ENCODE results near the gene TGFBR1. TPM values are rescaled to one million over a fixed set of nuclear protein-coding genes. Genes with fewer than 3 reads are reported as not detected.

Gene TGFBR1
- total RNA-seq, 4 donors from 2014 or later, result 37.0 to 65.8 (median 48.8) TPM

DNA sequence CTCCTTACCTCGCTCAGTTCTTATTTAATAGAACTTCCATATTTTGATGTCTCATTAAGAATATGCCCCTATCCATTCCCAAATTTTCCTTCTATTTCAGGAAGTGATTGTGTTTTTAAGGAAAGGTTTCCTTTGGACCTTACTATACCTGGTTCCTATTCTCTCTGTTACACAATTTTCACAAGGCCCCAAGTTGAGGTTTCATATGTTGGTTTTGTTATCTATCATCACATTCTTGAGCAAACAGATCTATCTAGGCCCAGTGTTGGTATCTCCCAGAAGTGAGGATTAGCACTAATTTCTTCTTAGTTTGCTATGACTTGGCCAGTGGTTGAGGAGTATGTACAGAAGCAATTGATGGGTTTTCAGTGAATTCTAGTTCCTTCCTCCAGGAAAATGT, 75.3 kb downstream of the TGFBR1 start:
- H3K36me3 ChIP-seq, result no peaks in the 10 kb centered on the region
- no peaks in the 10 kb centered on the region for H3K9me3 ChIP-seq
- TF ChIP-seq EP300 (IDR thresholded peaks at IDR 0.05), result no peak
- TF ChIP-seq POLR2AphosphoS5 (IDR thresholded peaks at IDR 0.05), result no peak
- TF ChIP-seq, protein P1, sequence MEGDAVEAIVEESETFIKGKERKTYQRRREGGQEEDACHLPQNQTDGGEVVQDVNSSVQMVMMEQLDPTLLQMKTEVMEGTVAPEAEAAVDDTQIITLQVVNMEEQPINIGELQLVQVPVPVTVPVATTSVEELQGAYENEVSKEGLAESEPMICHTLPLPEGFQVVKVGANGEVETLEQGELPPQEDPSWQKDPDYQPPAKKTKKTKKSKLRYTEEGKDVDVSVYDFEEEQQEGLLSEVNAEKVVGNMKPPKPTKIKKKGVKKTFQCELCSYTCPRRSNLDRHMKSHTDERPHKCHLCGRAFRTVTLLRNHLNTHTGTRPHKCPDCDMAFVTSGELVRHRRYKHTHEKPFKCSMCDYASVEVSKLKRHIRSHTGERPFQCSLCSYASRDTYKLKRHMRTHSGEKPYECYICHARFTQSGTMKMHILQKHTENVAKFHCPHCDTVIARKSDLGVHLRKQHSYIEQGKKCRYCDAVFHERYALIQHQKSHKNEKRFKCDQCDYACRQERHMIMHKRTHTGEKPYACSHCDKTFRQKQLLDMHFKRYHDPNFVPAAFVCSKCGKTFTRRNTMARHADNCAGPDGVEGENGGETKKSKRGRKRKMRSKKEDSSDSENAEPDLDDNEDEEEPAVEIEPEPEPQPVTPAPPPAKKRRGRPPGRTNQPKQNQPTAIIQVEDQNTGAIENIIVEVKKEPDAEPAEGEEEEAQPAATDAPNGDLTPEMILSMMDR (IDR thresholded peaks at IDR 0.05), result no peak
- no peak for TF ChIP-seq POLR2A (IDR thresholded peaks at IDR 0.05)
- H3K4me1 ChIP-seq, result peaks cover 0 to 14% (median 5%) of the 10 kb centered on the region in 3 donors
- H3K27me3 ChIP-seq, result no peaks in the 10 kb centered on the region
- 100% methylated on average over 1 of the region's 1 CpG for WGBS, 2 donors (ENCODE audit: low coverage in 1 of 2)
- H3K4me3 ChIP-seq, result no peak overlapping the region
- ATAC-seq, result no peak
- no peak overlapping the region for H3K27ac ChIP-seq

DNA sequence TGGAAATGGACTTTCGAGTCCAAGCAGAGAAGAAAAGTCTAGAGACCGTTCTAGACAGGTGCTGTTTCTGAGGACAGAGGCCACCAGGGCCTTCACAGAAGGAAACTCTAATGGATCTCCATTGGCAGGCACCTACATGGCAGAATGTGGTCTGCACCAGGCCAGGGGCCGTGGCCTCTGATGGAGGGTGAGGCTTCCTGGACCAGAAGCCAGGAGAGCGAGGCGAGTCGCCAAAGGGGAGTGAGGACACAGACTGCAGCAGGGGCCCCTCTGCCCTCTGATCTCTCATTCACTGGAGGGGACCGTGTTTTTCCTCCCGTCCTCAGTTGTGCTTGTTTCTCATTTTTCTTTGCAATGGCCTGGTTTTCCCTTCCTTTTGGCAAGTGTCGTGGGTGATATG, 75.7 kb downstream of the TGFBR1 start:
- TF ChIP-seq, protein P1 (IDR thresholded peaks at IDR 0.05), result no peak
- TF ChIP-seq EP300 (IDR thresholded peaks at IDR 0.05) (no peak), POLR2AphosphoS5 (IDR thresholded peaks at IDR 0.05) (no peak), POLR2A (IDR thresholded peaks at IDR 0.05) (no peak)
- H3K4me1 ChIP-seq, result peaks cover 0 to 14% (median 5%) of the 10 kb centered on the region in 3 donors
- no peaks in the 10 kb centered on the region for H3K36me3 ChIP-seq
- no peak for ATAC-seq
- no peaks in the 10 kb centered on the region for H3K9me3 ChIP-seq
- H3K27ac ChIP-seq, result no peak overlapping the region
- 67 to 72% methylated on average over 4 of the region's 9 CpGs for WGBS, 2 donors (ENCODE audit: low coverage in 1 of 2)
- no peaks in the 10 kb centered on the region for H3K27me3 ChIP-seq
- H3K4me3 ChIP-seq, result no peak overlapping the region

GRCh38 chr9:99181206-99181605, 76.3 kb downstream of the TGFBR1 start:
- Histone ChIP-seq H3K27me3 (no peaks in the 10 kb centered on the region), H3K4me1 (peaks cover 0 to 14% (median 5%) of the 10 kb centered on the region in 3 donors), H3K36me3 (no peaks in the 10 kb centered on the region), H3K4me3 (no peak overlapping the region), H3K9me3 (no peaks in the 10 kb centered on the region), H3K27ac (no peak overlapping the region)
- no peak for ATAC-seq
- 47 to 80% methylated on average over 1 to 2 of the region's 2 CpGs for WGBS, 2 donors (ENCODE audit: low coverage in 1 of 2)
- TF ChIP-seq POLR2AphosphoS5 (IDR thresholded peaks at IDR 0.05) (no peak), EP300 (IDR thresholded peaks at IDR 0.05) (no peak), POLR2A (IDR thresholded peaks at IDR 0.05) (no peak)
- TF ChIP-seq, protein P1 (IDR thresholded peaks at IDR 0.05), result no peak

- no peak for ATAC-seq
- Histone ChIP-seq H3K4me1 (peaks cover 0 to 14% (median 5%) of the 10 kb centered on the region in 3 donors), H3K9me3 (no peaks in the 10 kb centered on the region), H3K27me3 (no peaks in the 10 kb centered on the region), H3K27ac (no peak overlapping the region), H3K36me3 (no peaks in the 10 kb centered on the region), H3K4me3 (no peak overlapping the region)
- TF ChIP-seq, protein P1 (IDR thresholded peaks at IDR 0.05), result no peak
- no peak for TF ChIP-seq POLR2A (IDR thresholded peaks at IDR 0.05)
- no peak for TF ChIP-seq EP300 (IDR thresholded peaks at IDR 0.05)
- TF ChIP-seq POLR2AphosphoS5 (IDR thresholded peaks at IDR 0.05), result no peak
- 80 to 83% methylated on average over 2 to 4 of the region's 4 CpGs for WGBS, 2 donors (ENCODE audit: low coverage in 1 of 2)
Measured at GRCh38 chr9:99181621-99182020, 76.7 kb downstream of the TGFBR1 start.

DNA sequence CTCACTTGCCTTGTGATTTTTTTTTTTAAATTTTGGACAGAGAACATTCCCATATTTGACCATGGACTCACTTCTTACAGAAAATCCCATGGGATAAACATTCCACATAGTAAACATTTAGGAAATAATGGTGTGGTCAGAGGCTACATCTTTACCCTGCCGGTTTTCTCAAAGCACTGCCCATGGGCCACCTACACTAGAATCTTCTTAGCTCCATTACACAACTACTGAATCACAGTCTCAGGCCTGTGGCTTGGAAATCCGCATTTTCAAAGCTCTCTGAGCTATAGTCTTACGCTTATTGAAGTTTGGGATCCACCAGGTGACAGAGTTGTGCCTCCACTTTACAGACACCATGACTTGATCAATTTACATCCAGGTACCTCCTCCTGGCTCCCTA, 77.4 kb downstream of the TGFBR1 start:
- Histone ChIP-seq H3K36me3 (no peaks in the 10 kb centered on the region), H3K4me3 (no peak overlapping the region), H3K9me3 (no peaks in the 10 kb centered on the region), H3K27ac (no peak overlapping the region), H3K27me3 (no peaks in the 10 kb centered on the region), H3K4me1 (peaks cover 0 to 14% (median 5%) of the 10 kb centered on the region in 3 donors)
- ATAC-seq, result no peak
- 78 to 86% methylated on average over 3 of the region's 3 CpGs for WGBS, 2 donors (ENCODE audit: low coverage in 1 of 2)
- TF ChIP-seq POLR2A (IDR thresholded peaks at IDR 0.05) (no peak), EP300 (IDR thresholded peaks at IDR 0.05) (no peak), POLR2AphosphoS5 (IDR thresholded peaks at IDR 0.05) (no peak)
- TF ChIP-seq, protein P1 (IDR thresholded peaks at IDR 0.05), result no peak

Measured in gastroesophageal sphincter (tissue), 4 donors.